HFF-Myc (cell line): Measurements from ENCODE around the gene RAD51B.

ENCODE experiments used
- DNase-seq: peaks from one replicate; pipeline ENCODE4 v3.0.0-alpha.2; 2011; ENCODE audit warnings: low read depth; ENCODE audit errors: extremely low read depth
- H3K4me3 ChIP-seq: replicated peaks from 2 replicates; pipeline ENCODE4 v1.5.1; 2011; ENCODE audit warnings: low read depth, mild to moderate bottlenecking, control low read depth, low read length
- TF ChIP-seq, protein P1 (sequence below): IDR thresholded peaks from 2 replicates; pipeline ENCODE4 v1.5.1; 2012; ENCODE audit warnings: mild to moderate bottlenecking, low read depth, low read length, control low read depth; ENCODE audit errors: missing control alignments

RAD51B gene

GRCh38 chr14:68683326-68683725 is 863.7 kb downstream of the RAD51B start:
- DNase-seq, result no peak
- no peak overlapping the region for H3K4me3 ChIP-seq
- TF ChIP-seq, protein P1, sequence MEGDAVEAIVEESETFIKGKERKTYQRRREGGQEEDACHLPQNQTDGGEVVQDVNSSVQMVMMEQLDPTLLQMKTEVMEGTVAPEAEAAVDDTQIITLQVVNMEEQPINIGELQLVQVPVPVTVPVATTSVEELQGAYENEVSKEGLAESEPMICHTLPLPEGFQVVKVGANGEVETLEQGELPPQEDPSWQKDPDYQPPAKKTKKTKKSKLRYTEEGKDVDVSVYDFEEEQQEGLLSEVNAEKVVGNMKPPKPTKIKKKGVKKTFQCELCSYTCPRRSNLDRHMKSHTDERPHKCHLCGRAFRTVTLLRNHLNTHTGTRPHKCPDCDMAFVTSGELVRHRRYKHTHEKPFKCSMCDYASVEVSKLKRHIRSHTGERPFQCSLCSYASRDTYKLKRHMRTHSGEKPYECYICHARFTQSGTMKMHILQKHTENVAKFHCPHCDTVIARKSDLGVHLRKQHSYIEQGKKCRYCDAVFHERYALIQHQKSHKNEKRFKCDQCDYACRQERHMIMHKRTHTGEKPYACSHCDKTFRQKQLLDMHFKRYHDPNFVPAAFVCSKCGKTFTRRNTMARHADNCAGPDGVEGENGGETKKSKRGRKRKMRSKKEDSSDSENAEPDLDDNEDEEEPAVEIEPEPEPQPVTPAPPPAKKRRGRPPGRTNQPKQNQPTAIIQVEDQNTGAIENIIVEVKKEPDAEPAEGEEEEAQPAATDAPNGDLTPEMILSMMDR, result no peak

DNA sequence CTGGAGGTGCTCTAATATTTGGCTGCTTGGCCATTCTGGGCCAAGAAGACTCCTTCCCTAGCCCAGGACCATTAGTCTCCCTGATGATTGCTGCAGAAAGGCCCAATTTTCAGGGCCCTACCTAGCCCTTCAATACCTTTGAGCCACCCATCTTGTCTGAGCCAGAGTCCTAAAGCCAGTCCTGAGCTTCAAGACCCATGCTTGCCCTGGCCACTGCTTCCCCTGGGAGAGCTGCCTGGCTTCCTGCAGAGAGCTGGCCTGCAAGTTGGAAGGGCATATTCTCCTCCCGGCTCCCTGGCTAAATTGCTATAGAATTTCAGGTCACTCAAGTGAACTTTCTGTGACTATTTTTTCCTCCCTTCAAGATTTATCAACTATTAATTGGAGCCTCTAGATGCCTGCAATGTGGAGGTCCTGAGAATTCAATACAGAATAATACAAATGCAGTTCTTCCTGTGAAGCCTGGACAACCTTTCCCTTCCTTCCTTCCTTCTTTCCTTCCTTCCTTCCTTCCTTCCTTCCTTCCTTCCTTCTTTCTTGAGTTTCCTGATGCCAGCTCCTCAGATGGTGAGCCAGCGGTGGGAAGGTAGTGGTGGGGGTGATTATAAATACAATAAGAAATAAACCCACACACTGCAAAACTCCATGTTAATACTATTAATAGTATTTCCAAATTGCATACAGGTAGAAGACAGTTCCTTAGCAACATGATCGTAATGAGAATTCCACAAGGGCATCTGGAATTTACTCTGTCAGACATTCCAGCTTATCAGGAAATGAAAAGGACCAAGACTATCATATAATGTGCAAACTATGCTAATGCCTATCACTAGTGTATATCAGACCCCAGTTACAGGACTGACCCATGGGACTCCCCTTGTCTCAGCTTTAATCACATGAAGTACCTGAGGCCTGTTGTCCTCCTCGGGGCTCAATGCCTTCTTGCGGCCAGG is 865.2 kb downstream of the RAD51B start:
- H3K4me3 ChIP-seq, result no peak overlapping the region
- TF ChIP-seq, protein P1, result no peak
- DNase-seq, result no peak

GRCh38 chr14:68685419-68686204 is 866.0 kb downstream of the RAD51B start:
- TF ChIP-seq, protein P1, result no peak
- DNase-seq, result no peak
- H3K4me3 ChIP-seq, result no peak overlapping the region

DNA sequence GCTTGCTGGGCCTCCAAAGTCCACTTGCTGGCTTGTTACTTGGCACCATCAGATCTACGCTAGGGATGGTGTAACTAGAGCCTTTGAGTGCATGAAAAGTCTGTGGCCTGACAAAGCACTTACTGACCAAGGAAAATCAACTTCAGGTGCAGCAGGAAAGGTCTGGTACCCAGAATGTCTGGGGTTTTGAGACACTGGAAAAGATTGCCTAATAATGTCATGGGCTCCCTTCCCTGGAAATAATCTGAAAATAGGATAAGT is 866.6 kb downstream of the RAD51B start:
- no peak for DNase-seq
- TF ChIP-seq, protein P1, result no peak
- no peak overlapping the region for H3K4me3 ChIP-seq

DNA sequence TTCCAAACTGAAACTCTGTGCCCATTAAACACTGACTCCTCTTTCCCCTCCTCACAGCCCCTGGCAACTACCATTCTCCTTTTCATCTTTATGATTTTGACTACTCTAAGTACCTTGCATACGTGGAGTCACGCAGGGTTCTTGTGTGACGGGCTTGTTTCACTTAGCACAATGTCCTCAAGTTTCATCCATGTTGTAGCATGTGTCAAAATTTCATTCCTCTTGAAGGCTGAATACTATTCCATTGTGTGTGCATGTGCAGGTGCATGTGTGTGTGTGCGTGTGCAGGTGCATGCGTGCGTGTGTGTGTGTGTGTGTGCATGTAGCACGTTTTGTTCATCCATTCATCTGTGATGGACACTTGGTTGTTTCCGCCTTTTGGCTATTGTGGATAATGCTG is 867.1 kb downstream of the RAD51B start:
- no peak overlapping the region for H3K4me3 ChIP-seq
- no peak for DNase-seq
- TF ChIP-seq, protein P1, result no peak

GRCh38 chr14:68687746-68688145 is 868.2 kb downstream of the RAD51B start:
- no peak overlapping the region for H3K4me3 ChIP-seq
- no peak for DNase-seq
- TF ChIP-seq, protein P1, result no peak
